HG02763 (cell line): ENCODE measurements around the gene SLC8A1.

ENCODE experiments used
- ATAC-seq: cut with Tn5 transposase; IDR thresholded peaks from one replicate; pipeline ENCODE4 v1.9.1; 2021; ENCODE audit warnings: mild to moderate bottlenecking, moderate library complexity; ENCODE audit not compliant: unreplicated experiment

The SLC8A1 gene

GRCh38 chr2:40428439-40428838 is 23.5 kb downstream of the SLC8A1 start:
- ATAC-seq, result no peak

- ATAC-seq, result no peak
Measured at GRCh38 chr2:40421631-40422297, 30.1 kb downstream of the SLC8A1 start.

GRCh38 chr2:40420478-40420877 is 31.4 kb downstream of the SLC8A1 start:
- ATAC-seq, result no peak

- no peak for ATAC-seq
Measured at GRCh38 chr2:40419364-40419762, 32.5 kb downstream of the SLC8A1 start.

- no peak for ATAC-seq
Measured at GRCh38 chr2:40418614-40419363, 33.1 kb downstream of the SLC8A1 start.

- no peak for ATAC-seq
Measured at GRCh38 chr2:40416486-40416885, 35.4 kb downstream of the SLC8A1 start.

GRCh38 chr2:40415391-40415790 is 36.5 kb downstream of the SLC8A1 start:
- no peak for ATAC-seq

- no peak for ATAC-seq
Measured at GRCh38 chr2:40412456-40412855, 39.4 kb downstream of the SLC8A1 start.

GRCh38 chr2:40410695-40411094 is 41.2 kb downstream of the SLC8A1 start:
- no peak for ATAC-seq

GRCh38 chr2:40409734-40410133 is 42.2 kb downstream of the SLC8A1 start:
- ATAC-seq, result no peak

- no peak for ATAC-seq
Measured at GRCh38 chr2:40406485-40407289, 45.2 kb downstream of the SLC8A1 start.

- ATAC-seq, result no peak
Measured at GRCh38 chr2:40405465-40405864, 46.4 kb downstream of the SLC8A1 start.

GRCh38 chr2:40404517-40404916 is 47.4 kb downstream of the SLC8A1 start:
- ATAC-seq, result no peak

GRCh38 chr2:40403233-40403836 is 48.6 kb downstream of the SLC8A1 start:
- ATAC-seq, result no peak

- ATAC-seq, result no peak
Measured at GRCh38 chr2:40401896-40402295, 50.0 kb downstream of the SLC8A1 start.

- no peak for ATAC-seq
Measured at GRCh38 chr2:40400336-40400953, 51.4 kb downstream of the SLC8A1 start.

GRCh38 chr2:40397765-40398164 is 54.1 kb downstream of the SLC8A1 start:
- ATAC-seq, result no peak

GRCh38 chr2:40396124-40396523 is 55.8 kb downstream of the SLC8A1 start:
- no peak for ATAC-seq

- no peak for ATAC-seq
Measured at GRCh38 chr2:40395169-40396073, 56.5 kb downstream of the SLC8A1 start.

- no peak for ATAC-seq
Measured at GRCh38 chr2:40394597-40394996, 57.3 kb downstream of the SLC8A1 start.
